ENCODE data around the gene PIH1D2.

PIH1D2 gene, protein sequence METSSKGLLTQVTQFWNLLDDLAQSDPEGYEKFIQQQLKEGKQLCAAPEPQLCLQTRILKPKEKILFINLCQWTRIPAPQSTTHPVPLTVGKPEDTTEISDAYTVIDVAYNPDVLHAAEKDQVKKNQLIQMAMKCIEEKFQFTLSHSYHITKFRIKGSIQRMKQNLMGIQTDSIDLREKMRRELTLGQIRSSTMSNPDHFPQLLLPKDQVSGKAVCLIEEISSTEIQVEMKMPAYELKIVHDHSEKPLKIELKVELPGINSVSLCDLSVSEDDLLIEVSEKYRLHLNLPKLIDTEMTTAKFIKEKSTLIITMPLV

GRCh38 chr11:112073941-112074811 is at the start of gene PIH1D2, which contains the start of gene NKAPD1:
TSS of gene PIH1D2 (minus strand) at chr11:112074017. CDS start at chr11:112073174, 843 bp downstream.
TSS of gene NKAPD1 (plus strand) at chr11:112074299. CDS start at chr11:112075575, 1,276 bp downstream.
- H3K4me3 ChIP-seq (ENCODE audit: low read depth, low read length, poor library complexity, severe bottlenecking), result peak within 1 kb of the TSS; percentile 84
- H2AFZ ChIP-seq (ENCODE audit: low read length), result peak within 1 kb of the TSS; percentile 58
- peaks cover 23% of the 10 kb centered on the region for H3K4me1 ChIP-seq (ENCODE audit: insufficient read depth, low read length, severe bottlenecking)
- H3K27me3 ChIP-seq (ENCODE audit: insufficient read depth, low read length), result no peaks in the 10 kb centered on the region
- peak within 1 kb of the TSS; percentile 60 for H3K27ac ChIP-seq (ENCODE audit: low read depth, low read length, poor library complexity, severe bottlenecking)
- no peaks in the 10 kb centered on the region for H4K20me1 ChIP-seq (ENCODE audit: insufficient read depth, low read length)
- H3K36me3 ChIP-seq (ENCODE audit: insufficient read depth, low read length), result peaks cover 35% of the 10 kb centered on the region
- no peaks in the 10 kb centered on the region for H3K9me2 ChIP-seq (ENCODE audit: low read depth, low read length)
- H3K9ac ChIP-seq (ENCODE audit: low read length), result peak within 1 kb of the TSS; percentile 87
- peaks cover 14% of the 10 kb centered on the region for H3K79me2 ChIP-seq (ENCODE audit: insufficient read depth, low read length)
- no peaks in the 10 kb centered on the region for H3K9me3 ChIP-seq (ENCODE audit: low read length)
- TF ChIP-seq EZH2 (IDR thresholded peaks at IDR 0.05; ENCODE audit: borderline replicate concordance, low read length) (no peak), CTCF (IDR thresholded peaks at IDR 0.05; ENCODE audit: low read length) (no peak)
- no peaks in the 10 kb centered on the region for H3F3A ChIP-seq (ENCODE audit: insufficient read depth, low read length)
- peak within 1 kb of the TSS; percentile 83 for H3K4me2 ChIP-seq (ENCODE audit: low read length)

DNA sequence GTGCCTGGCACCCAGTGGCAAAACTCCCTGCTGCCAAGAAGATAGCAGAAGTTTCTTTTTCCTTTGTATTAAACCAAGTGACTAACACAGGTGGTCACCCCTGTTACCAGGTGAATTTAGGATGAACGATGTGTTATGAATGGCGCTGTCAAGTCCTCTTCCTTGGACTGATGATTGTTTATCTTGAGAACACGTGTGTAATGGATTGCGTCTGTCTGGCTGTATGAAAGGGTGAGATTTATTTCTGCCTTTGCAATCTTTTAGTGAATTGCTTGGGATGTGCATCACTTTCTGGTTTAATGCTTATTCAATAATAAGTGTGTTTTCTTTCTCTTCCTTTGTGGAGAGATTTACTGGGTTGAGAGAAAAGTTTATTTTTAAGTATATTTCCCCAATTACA is 49.3 kb upstream of the PIH1D2 start:
- Histone ChIP-seq H3K9ac (ENCODE audit: low read length) (no peak overlapping the region), H3K27me3 (ENCODE audit: insufficient read depth, low read length) (no peaks in the 10 kb centered on the region), H2AFZ (ENCODE audit: low read length) (no peak overlapping the region), H3K9me3 (ENCODE audit: low read length) (no peaks in the 10 kb centered on the region), H3K79me2 (ENCODE audit: insufficient read depth, low read length) (no peaks in the 10 kb centered on the region), H4K20me1 (ENCODE audit: insufficient read depth, low read length) (no peaks in the 10 kb centered on the region), H3K4me1 (ENCODE audit: insufficient read depth, low read length, severe bottlenecking) (no peaks in the 10 kb centered on the region), H3K36me3 (ENCODE audit: insufficient read depth, low read length) (no peaks in the 10 kb centered on the region), H3K4me3 (ENCODE audit: low read depth, low read length, poor library complexity, severe bottlenecking) (no peak overlapping the region), H3K4me2 (ENCODE audit: low read length) (no peak overlapping the region), H3K27ac (ENCODE audit: low read depth, low read length, poor library complexity, severe bottlenecking) (no peak overlapping the region), H3K9me2 (ENCODE audit: low read depth, low read length) (no peaks in the 10 kb centered on the region), H3F3A (ENCODE audit: insufficient read depth, low read length) (no peaks in the 10 kb centered on the region)
- TF ChIP-seq CTCF (IDR thresholded peaks at IDR 0.05; ENCODE audit: low read length) (no peak), EZH2 (IDR thresholded peaks at IDR 0.05; ENCODE audit: borderline replicate concordance, low read length) (no peak)

DNA sequence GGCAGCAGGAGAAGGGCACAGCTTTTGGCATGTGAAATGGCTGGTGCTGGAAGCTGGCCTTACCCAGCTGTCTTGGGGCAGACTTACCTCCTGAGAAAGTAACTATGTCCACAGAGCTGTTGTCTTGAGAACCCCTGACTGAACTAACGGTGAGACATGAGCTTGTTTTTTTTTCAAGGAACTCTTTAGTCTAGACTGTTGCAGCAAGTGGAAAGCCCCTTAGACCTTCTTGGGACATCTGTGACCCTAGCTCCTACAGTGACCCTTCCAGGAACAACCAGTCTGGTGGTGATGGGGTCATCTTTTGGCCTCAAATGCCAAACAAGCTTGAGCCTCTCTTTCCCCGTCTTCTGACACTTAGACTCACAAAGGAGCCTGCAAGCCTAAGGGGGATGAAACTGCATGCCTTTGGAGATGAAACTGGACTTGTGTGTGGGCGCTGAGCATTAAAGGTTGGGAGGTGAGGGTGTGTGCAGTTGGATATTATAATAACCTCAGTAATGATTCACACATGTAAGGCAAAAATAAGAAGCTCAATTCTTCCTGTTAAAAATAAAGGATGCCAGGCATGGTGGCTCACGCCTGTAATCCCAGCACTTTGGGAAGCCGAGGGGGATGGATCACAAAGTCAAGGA is 48.3 kb upstream of the PIH1D2 start:
- H3K9me3 ChIP-seq (ENCODE audit: low read length), result no peaks in the 10 kb centered on the region
- TF ChIP-seq CTCF (IDR thresholded peaks at IDR 0.05; ENCODE audit: low read length) (no peak), EZH2 (IDR thresholded peaks at IDR 0.05; ENCODE audit: borderline replicate concordance, low read length) (no peak)
- H4K20me1 ChIP-seq (ENCODE audit: insufficient read depth, low read length), result no peaks in the 10 kb centered on the region
- no peaks in the 10 kb centered on the region for H3K4me1 ChIP-seq (ENCODE audit: insufficient read depth, low read length, severe bottlenecking)
- no peak overlapping the region for H3K4me3 ChIP-seq (ENCODE audit: low read depth, low read length, poor library complexity, severe bottlenecking)
- no peak overlapping the region for H3K9ac ChIP-seq (ENCODE audit: low read length)
- H3K79me2 ChIP-seq (ENCODE audit: insufficient read depth, low read length), result no peaks in the 10 kb centered on the region
- no peak overlapping the region for H2AFZ ChIP-seq (ENCODE audit: low read length)
- no peaks in the 10 kb centered on the region for H3K36me3 ChIP-seq (ENCODE audit: insufficient read depth, low read length)
- H3K9me2 ChIP-seq (ENCODE audit: low read depth, low read length), result no peaks in the 10 kb centered on the region
- no peaks in the 10 kb centered on the region for H3F3A ChIP-seq (ENCODE audit: insufficient read depth, low read length)
- no peak overlapping the region for H3K27ac ChIP-seq (ENCODE audit: low read depth, low read length, poor library complexity, severe bottlenecking)
- no peaks in the 10 kb centered on the region for H3K27me3 ChIP-seq (ENCODE audit: insufficient read depth, low read length)
- H3K4me2 ChIP-seq (ENCODE audit: low read length), result no peak overlapping the region
